ENCODE data around the gene ZC3H7B.

ZC3H7B gene

DNA sequence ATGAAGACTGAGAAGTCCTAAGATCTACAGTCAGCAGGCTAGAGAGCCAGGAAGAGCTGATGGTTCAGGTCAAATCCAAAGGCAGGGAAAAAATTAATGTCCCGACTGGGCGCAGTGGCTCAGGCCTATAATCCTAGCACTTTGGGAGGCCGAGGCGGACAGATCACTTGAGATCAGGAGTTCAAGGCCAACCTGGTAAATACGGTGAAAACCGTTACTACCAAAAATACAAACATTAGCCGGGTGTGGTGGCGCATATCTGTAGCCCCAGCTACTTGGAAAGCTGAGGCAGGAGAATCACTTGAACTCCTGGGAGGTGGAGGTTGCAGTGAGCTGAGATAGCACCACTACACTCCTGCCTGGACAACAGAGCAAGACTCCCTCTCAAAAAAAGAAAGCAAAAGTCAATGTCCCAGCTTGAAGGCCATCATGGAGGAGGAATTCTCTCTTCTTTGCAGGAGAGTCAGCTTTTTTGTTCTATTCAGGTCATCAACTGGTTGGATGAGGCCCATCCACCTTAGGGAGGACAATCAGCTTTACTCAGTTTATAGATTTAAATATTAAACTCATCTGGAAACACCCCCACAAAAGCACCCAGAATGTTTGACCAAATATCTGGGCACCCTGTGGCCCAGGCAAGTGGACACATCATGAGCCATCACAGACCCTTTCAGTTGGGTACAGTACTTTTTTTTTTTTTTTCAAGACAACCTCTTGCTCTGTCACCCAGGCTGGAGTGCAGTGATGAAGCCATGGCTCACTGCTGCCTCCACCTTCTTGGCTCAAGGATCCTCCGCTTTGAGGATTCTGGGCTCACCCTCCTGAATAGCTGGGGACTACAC lies 4.3 kb upstream of the ZC3H7B start:
- H3K4me2 ChIP-seq (ENCODE audit: low read length), result no peak overlapping the region

DNA sequence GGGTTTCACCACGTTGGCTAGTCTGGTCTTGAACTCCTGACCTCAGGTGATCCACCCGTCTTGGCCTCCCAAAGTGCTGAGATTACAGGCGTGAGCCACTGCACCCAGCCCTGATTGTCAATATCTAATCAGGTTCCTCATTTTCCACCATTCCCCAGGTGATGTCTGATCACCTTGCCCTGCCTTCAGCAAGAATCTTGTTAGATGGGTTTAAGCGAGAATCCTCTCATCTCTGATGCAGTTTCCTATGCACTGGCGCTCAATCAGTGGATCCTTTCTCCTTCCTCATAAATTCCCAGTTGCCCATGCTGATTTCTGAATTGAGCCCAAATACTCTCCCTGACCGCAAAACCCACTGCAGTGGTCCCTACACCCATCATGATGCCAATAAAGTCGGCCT lies 664 bp upstream of the ZC3H7B start:
- Histone ChIP-seq H3F3A (ENCODE audit: control insufficient read depth, insufficient read depth) (no peaks in the 10 kb centered on the region), H3K79me2 (ENCODE audit: control insufficient read depth, low read length) (peaks cover 50% of the 10 kb centered on the region), H3K4me2 (ENCODE audit: low read length) (peak overlapping the region; percentile 93), H3K4me3 (ENCODE audit: low read length) (peak overlapping the region; percentile 90), H3K9me3 (ENCODE audit: control insufficient read depth, insufficient read depth, low read length) (no peaks in the 10 kb centered on the region), H3K9me2 (replicated peaks; ENCODE audit: control insufficient read depth, low read length) (no peaks in the 10 kb centered on the region), H4K20me1 (ENCODE audit: control insufficient read depth, insufficient read depth, low read depth, low read length) (0 out of 2 replicates have a peak, but pooled peaks cover 5% of the 10 kb centered on the region), H3K27me3 (ENCODE audit: control insufficient read depth, low read length) (no peaks in the 10 kb centered on the region), H3K4me1 (ENCODE audit: control insufficient read depth, low read length) (peaks cover 16% of the 10 kb centered on the region), H3K36me3 (ENCODE audit: control insufficient read depth, low read length) (peaks cover 17% of the 10 kb centered on the region), H3K27ac (ENCODE audit: low read depth, low read length) (no peak overlapping the region)
- no peak for TF ChIP-seq EZH2phosphoT487 (IDR thresholded peaks at IDR 0.05; ENCODE audit: borderline replicate concordance, low read length)
- TF ChIP-seq, protein P1, sequence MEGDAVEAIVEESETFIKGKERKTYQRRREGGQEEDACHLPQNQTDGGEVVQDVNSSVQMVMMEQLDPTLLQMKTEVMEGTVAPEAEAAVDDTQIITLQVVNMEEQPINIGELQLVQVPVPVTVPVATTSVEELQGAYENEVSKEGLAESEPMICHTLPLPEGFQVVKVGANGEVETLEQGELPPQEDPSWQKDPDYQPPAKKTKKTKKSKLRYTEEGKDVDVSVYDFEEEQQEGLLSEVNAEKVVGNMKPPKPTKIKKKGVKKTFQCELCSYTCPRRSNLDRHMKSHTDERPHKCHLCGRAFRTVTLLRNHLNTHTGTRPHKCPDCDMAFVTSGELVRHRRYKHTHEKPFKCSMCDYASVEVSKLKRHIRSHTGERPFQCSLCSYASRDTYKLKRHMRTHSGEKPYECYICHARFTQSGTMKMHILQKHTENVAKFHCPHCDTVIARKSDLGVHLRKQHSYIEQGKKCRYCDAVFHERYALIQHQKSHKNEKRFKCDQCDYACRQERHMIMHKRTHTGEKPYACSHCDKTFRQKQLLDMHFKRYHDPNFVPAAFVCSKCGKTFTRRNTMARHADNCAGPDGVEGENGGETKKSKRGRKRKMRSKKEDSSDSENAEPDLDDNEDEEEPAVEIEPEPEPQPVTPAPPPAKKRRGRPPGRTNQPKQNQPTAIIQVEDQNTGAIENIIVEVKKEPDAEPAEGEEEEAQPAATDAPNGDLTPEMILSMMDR (IDR thresholded peaks at IDR 0.05; ENCODE audit: low read depth, low read length, poor library complexity, severe bottlenecking), result no peak

More for the DNA sequence above, 4.3 kb upstream of the ZC3H7B start:
- Histone ChIP-seq H3K27ac (ENCODE audit: low read depth, low read length) (no peak overlapping the region), H4K20me1 (ENCODE audit: control insufficient read depth, insufficient read depth, low read depth, low read length) (no peaks in the 10 kb centered on the region), H3K9me3 (ENCODE audit: control insufficient read depth, insufficient read depth, low read length) (no peaks in the 10 kb centered on the region), H3K36me3 (ENCODE audit: control insufficient read depth, low read length) (0 out of 2 replicates have a peak, but pooled peaks cover 3% of the 10 kb centered on the region), H3K4me3 (ENCODE audit: low read length) (no peak overlapping the region), H3K79me2 (ENCODE audit: control insufficient read depth, low read length) (peaks cover 14% of the 10 kb centered on the region), H3K9me2 (replicated peaks; ENCODE audit: control insufficient read depth, low read length) (no peaks in the 10 kb centered on the region), H3K27me3 (ENCODE audit: control insufficient read depth, low read length) (no peaks in the 10 kb centered on the region), H3K4me1 (ENCODE audit: control insufficient read depth, low read length) (peaks cover 7% of the 10 kb centered on the region), H3F3A (ENCODE audit: control insufficient read depth, insufficient read depth) (no peaks in the 10 kb centered on the region)
- TF ChIP-seq EZH2phosphoT487 (IDR thresholded peaks at IDR 0.05; ENCODE audit: borderline replicate concordance, low read length), result no peak

DNA sequence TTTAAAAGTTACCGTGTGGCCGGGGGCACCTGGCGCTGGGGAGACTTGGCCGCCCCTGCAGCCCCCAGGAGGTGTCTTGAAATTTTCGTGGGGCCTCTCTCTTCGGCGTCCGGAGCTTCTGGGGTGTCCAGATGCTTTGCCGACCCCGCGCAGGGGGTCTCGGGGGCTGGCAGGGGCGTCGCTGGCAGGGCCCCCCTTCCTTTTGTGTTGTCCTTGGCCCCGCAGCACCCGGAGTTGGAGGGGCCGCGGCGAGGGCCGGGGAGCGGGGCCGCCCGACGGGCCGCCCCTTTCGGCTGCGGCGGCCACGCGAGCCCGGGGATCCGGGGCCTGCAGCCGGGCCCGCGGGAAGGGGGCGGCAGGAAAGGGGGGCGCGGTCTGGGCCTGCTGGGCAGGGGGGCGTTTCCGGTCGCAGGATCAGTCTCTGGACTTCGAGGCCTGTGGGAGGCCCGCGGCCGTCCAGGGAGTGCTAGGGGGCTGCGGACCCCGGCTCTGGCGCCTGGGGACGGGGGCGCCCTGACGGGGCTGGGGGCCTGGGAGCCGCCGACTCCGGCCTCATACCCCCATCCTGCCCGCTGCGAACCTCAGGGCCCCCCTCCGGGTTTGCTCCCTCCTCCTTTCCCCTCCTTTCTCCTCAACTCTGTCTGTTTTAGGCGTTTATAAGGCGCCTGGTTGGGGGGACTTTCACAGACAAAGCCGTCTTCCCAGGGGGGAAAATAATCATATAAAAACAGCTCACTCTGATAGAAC lies 869 bp downstream of the ZC3H7B start:
- H3F3A ChIP-seq (ENCODE audit: control insufficient read depth, insufficient read depth), result no peaks in the 10 kb centered on the region
- peaks cover 20% of the 10 kb centered on the region for H3K36me3 ChIP-seq (ENCODE audit: control insufficient read depth, low read length)
- H4K20me1 ChIP-seq (ENCODE audit: control insufficient read depth, insufficient read depth, low read depth, low read length), result 0 out of 2 replicates have a peak, but pooled peaks cover 9% of the 10 kb centered on the region
- peak overlapping the region; percentile 49 for H3K27ac ChIP-seq (ENCODE audit: low read depth, low read length)
- peak overlapping the region; percentile 93 for H3K4me2 ChIP-seq (ENCODE audit: low read length)
- H3K4me3 ChIP-seq (ENCODE audit: low read length), result peak overlapping the region; percentile 90
- H3K9me2 ChIP-seq (replicated peaks; ENCODE audit: control insufficient read depth, low read length), result no peaks in the 10 kb centered on the region
- TF ChIP-seq, protein P1 (IDR thresholded peaks at IDR 0.05; ENCODE audit: low read depth, low read length, poor library complexity, severe bottlenecking), result no peak
- no peak for TF ChIP-seq EZH2phosphoT487 (IDR thresholded peaks at IDR 0.05; ENCODE audit: borderline replicate concordance, low read length)
- no peaks in the 10 kb centered on the region for H3K9me3 ChIP-seq (ENCODE audit: control insufficient read depth, insufficient read depth, low read length)
- H3K79me2 ChIP-seq (ENCODE audit: control insufficient read depth, low read length), result peaks cover 65% of the 10 kb centered on the region
- no peaks in the 10 kb centered on the region for H3K27me3 ChIP-seq (ENCODE audit: control insufficient read depth, low read length)
- peaks cover 16% of the 10 kb centered on the region for H3K4me1 ChIP-seq (ENCODE audit: control insufficient read depth, low read length)

All from DOHH2 (cell line).